ENCODE measurements around the gene CIBAR2.

GRCh38 chr16:85079785-85080570 is 32.3 kb downstream of the CIBAR2 start:
- no peak for TF ChIP-seq CTCF (conservative IDR thresholded peaks at IDR 0.05; ENCODE audit: low read length)
- no peak for TF ChIP-seq EZH2phosphoT487 (IDR thresholded peaks at IDR 0.05; ENCODE audit: borderline replicate concordance, low read depth, low read length)

Measured in OCI-LY7 (cell line).